HCT116 (cell line): ENCODE measurements around the gene ZNF621. TPM values are rescaled to one million over a fixed set of nuclear protein-coding genes. Genes with fewer than 3 reads are reported as not detected.

Experiments used
- ATAC-seq: fragments of 200-7000 bp; cut with Tn5 transposase; 2 replicates; pipeline ENCODE4 v1.9.1; 2020; ENCODE audit warnings: mild to moderate bottlenecking, moderate library complexity
- BruUV-seq: library from RNA; stranded (reverse); fragments of 400-500 nt; replicated peaks from 2 replicates; lab custom pipeline; 2021; lab: Mats Ljungman, UMichigan
- CTCF ChIA-PET: fragments of 300-600 bp; sonication (Branson Sonifier 250); formaldehyde crosslinking; loops from one replicate; lab custom pipeline; 2021; ENCODE audit warnings: antibody characterized with exemption; lab: Charles Lee
- POLR2A ChIA-PET: fragments of 300-600, 350-600 bp; sonication (Branson Sonifier 250); formaldehyde crosslinking; loops from one replicate; lab custom pipeline; 2021; ENCODE audit warnings: antibody characterized with exemption; lab: Charles Lee
- RAD21 ChIA-PET, 2 experiments: fragments of 300-600 bp; sonication (Branson Sonifier 250); formaldehyde crosslinking; loops; one replicate each; lab custom pipeline; 2023; ENCODE audit warnings: low total read pairs in 2 of 2; ENCODE audit not compliant: uncharacterized antibody in 2 of 2, unreplicated experiment in 2 of 2, low non-redundant PET in 1 of 2; lab: Charles Lee
- DNase-seq: peaks from one replicate; pipeline ENCODE4 v3.0.0-alpha.2; 2010; ENCODE audit warnings: low read depth, low spot score
- H2AFZ ChIP-seq: fragments of 200-600 bp; shearing (Covaris generic), sonication (generic); 2 replicates; pipeline ENCODE4 v1.6.1; 2017; ENCODE audit warnings: low read depth, mixed run types, mixed read lengths, antibody characterized with exemption, low read length; ENCODE audit not compliant: poor library complexity, severe bottlenecking
- H3K27ac ChIP-seq: 2 replicates; pipeline ENCODE4 v1.5.1; 2012; ENCODE audit warnings: low read depth, low read length
- H3K27me3 ChIP-seq: fragments of 200-600 bp; sonication (generic); 2 replicates; pipeline ENCODE4 v1.6.1; 2016; ENCODE audit warnings: mixed run types, low read length, mixed read lengths; ENCODE audit not compliant: insufficient read depth
- H3K36me3 ChIP-seq, 2 experiments: fragments of 200-500 bp in 1 of 2; fragments of 200-600 bp in 1 of 2; sonication (Bioruptor generic) in 1 of 2; sonication (generic) in 1 of 2; 2 replicates each; pipeline versions ENCODE4 v1.5.1 to v1.6.1; 2014 to 2016; ENCODE audit warnings: low read length in 2 of 2, inconsistent platforms in 1 of 2, mixed read lengths in 1 of 2, mixed run types in 1 of 2; ENCODE audit not compliant: insufficient read depth in 2 of 2, control insufficient read depth in 1 of 2
- H3K4me1 ChIP-seq, 2 experiments: fragments of 200-600 bp in 1 of 2; sonication (generic) in 1 of 2; 2 replicates each; pipeline versions ENCODE4 v1.5.1 to v1.6.1; 2012 to 2017; ENCODE audit warnings: low read length in 2 of 2, inconsistent platforms in 1 of 2, mild to moderate bottlenecking in 1 of 2, mixed read lengths in 1 of 2, mixed run types in 1 of 2, moderate library complexity in 1 of 2; ENCODE audit not compliant: insufficient read depth in 2 of 2, control insufficient read depth in 1 of 2
- H3K4me2 ChIP-seq: fragments of 200-600 bp; sonication (generic); 2 replicates; pipeline ENCODE4 v1.6.1; 2017; ENCODE audit warnings: mixed run types, low read length, mixed read lengths
- H3K4me3 ChIP-seq, 2 experiments: fragments of 200-600 bp in 1 of 2; sonication (generic) in 1 of 2; replicated peaks in 1 of 2; 2 replicates each; pipeline ENCODE4 v1.5.1; 2011 to 2016; ENCODE audit warnings: low read length in 2 of 2, control low read depth in 1 of 2, low read depth in 1 of 2, mild to moderate bottlenecking in 1 of 2, mixed read lengths in 1 of 2, mixed run types in 1 of 2
- H3K79me2 ChIP-seq: fragments of 200-600 bp; sonication (generic); 2 replicates; pipeline ENCODE4 v1.6.1; 2017; ENCODE audit warnings: mild to moderate bottlenecking, mixed run types, low read length, moderate library complexity, mixed read lengths; ENCODE audit not compliant: insufficient read depth
- H3K9ac ChIP-seq: fragments of 200-600 bp; sonication (generic); 2 replicates; pipeline ENCODE4 v1.6.1; 2016; ENCODE audit warnings: low read length, mixed read lengths
- H3K9me2 ChIP-seq: fragments of 200-600 bp; sonication (generic), shearing (Covaris generic); 2 replicates; pipeline ENCODE4 v1.6.1; 2017; ENCODE audit warnings: mixed run types, mild to moderate bottlenecking, moderate library complexity; ENCODE audit not compliant: insufficient read depth
- H3K9me3 ChIP-seq, 2 experiments: fragments of 200-500 bp in 1 of 2; fragments of 200-600 bp in 1 of 2; sonication (Bioruptor generic) in 1 of 2; sonication (generic) in 1 of 2; 2 replicates each; pipeline ENCODE4 v1.6.1; 2014 to 2017; ENCODE audit warnings: low read length in 2 of 2, mixed read lengths in 2 of 2, inconsistent platforms in 1 of 2, low read depth in 1 of 2, mild to moderate bottlenecking in 1 of 2, mixed run types in 1 of 2, moderate library complexity in 1 of 2; ENCODE audit not compliant: control insufficient read depth in 1 of 2, insufficient read depth in 1 of 2
- H4K20me1 ChIP-seq: fragments of 200-600 bp; sonication (generic), shearing (Covaris generic); 2 replicates; pipeline ENCODE4 v1.6.1; 2017; ENCODE audit warnings: mixed run types, mild to moderate bottlenecking, moderate library complexity; ENCODE audit not compliant: insufficient read depth
- CEBPB ChIP-seq: IDR thresholded peaks from 2 replicates; pipeline ENCODE4 v1.6.1; 2012; ENCODE audit warnings: low read depth
- EZH2 ChIP-seq: fragments of 200-600 bp; sonication (generic); IDR thresholded peaks from 2 replicates; pipeline ENCODE4 v1.6.1; 2017; ENCODE audit warnings: antibody characterized with exemption, mixed run types
- FOSL1 ChIP-seq: IDR thresholded peaks from 2 replicates; pipeline ENCODE4 v1.6.1; 2012; ENCODE audit warnings: low read depth
- JUND ChIP-seq: IDR thresholded peaks from 2 replicates; pipeline ENCODE4 v1.6.1; 2012
- POLR2A ChIP-seq: IDR thresholded peaks from 2 replicates; pipeline ENCODE4 v1.7.0; 2011; ENCODE audit warnings: borderline replicate concordance; ENCODE audit not compliant: insufficient read depth, insufficient read length; ENCODE audit errors: extremely low read depth
- SP1 ChIP-seq: IDR thresholded peaks from 2 replicates; pipeline ENCODE4 v1.6.1; 2012; ENCODE audit warnings: low read depth
- SRF ChIP-seq: IDR thresholded peaks from 2 replicates; pipeline ENCODE4 v1.6.1; 2012; ENCODE audit warnings: low read depth
- YY1 ChIP-seq: IDR thresholded peaks from 2 replicates; pipeline ENCODE4 v1.6.1; 2011; ENCODE audit warnings: low read length, low read depth, moderate library complexity, mild to moderate bottlenecking; ENCODE audit not compliant: insufficient replicate concordance; ENCODE audit errors: extremely low read depth
- ZFX ChIP-seq: fragments of 450-650 bp; IDR thresholded peaks from 2 replicates; pipeline ENCODE4 v1.6.1; 2017
- ZNF274 ChIP-seq: fragments of 200-500 bp; sonication (Bioruptor generic); IDR thresholded peaks from 2 replicates; pipeline ENCODE4 v1.6.1; 2014; ENCODE audit warnings: mild to moderate bottlenecking, low read depth, low read length, inconsistent platforms
- intact Hi-C: fragments of 100-400 bp; cut with micrococcal nuclease; formaldehyde crosslinking; loops from 2 replicates; pipeline ENCODE4 v1.10.0; 2022
- total RNA-seq: library from RNA; stranded (reverse); gene quantifications from one replicate; pipeline ENCODE4 v1.2.1, GENCODE V29; 2021; ENCODE audit not compliant: unreplicated experiment
- TF ChIP-seq, protein P1 (sequence below): IDR thresholded peaks from 2 replicates; pipeline ENCODE4 v1.6.1; 2011; ENCODE audit warnings: mild to moderate bottlenecking, low read length, moderate library complexity; ENCODE audit not compliant: insufficient replicate concordance; ENCODE audit errors: extremely low read depth
- TF ChIP-seq, protein P2 (sequence below): IDR thresholded peaks from 2 replicates; pipeline ENCODE4 v1.6.1; 2012

The ZNF621 gene
- total RNA-seq, 1 experiment from 2014 or later, result 23.5 TPM

DNA sequence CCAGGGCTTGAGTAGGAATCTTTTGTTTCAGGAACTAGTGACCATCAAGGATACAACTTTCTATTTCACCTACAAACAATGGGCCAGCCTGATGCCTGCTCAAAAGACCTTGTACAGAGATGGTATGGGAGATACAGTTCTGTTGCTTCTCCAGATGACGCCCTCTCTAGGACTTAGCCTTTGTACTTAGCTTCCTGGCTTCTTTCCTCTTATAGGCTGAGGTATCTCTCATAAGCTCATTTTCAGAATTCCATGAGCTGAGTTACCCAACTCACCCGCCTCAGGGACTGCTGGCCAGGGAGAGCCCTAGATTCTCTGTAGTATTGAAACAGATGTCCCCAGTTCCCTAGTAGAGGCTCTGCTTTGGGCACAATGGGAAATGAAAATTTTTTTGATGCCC, 27.5 kb upstream of the ZNF621 start:
- no peak for ATAC-seq
- RAD21 ChIA-PET, result no interaction called here
- Histone ChIP-seq H3K4me3 (no peak overlapping the region), H3K27me3 (no peaks in the 10 kb centered on the region), H3K9ac (no peak overlapping the region), H3K4me2 (no peak overlapping the region), H4K20me1 (no peaks in the 10 kb centered on the region), H3K4me1 (no peaks in the 10 kb centered on the region), H2AFZ (no peak overlapping the region), H3K79me2 (no peaks in the 10 kb centered on the region), H3K27ac (no peak overlapping the region), H3K36me3 (no peaks in the 10 kb centered on the region), H3K9me3 (no peaks in the 10 kb centered on the region), H3K9me2 (no peaks in the 10 kb centered on the region)
- BruUV-seq, result no TSS peak
- CTCF ChIA-PET, result no interaction called here
- no peak for DNase-seq
- TF ChIP-seq EZH2 (no peak), ZNF274 (no peak), JUND (no peak), SP1 (no peak), ZFX (no peak), POLR2A (no peak), FOSL1 (no peak), YY1 (no peak), CEBPB (no peak), SRF (no peak)
- TF ChIP-seq, protein P1, sequence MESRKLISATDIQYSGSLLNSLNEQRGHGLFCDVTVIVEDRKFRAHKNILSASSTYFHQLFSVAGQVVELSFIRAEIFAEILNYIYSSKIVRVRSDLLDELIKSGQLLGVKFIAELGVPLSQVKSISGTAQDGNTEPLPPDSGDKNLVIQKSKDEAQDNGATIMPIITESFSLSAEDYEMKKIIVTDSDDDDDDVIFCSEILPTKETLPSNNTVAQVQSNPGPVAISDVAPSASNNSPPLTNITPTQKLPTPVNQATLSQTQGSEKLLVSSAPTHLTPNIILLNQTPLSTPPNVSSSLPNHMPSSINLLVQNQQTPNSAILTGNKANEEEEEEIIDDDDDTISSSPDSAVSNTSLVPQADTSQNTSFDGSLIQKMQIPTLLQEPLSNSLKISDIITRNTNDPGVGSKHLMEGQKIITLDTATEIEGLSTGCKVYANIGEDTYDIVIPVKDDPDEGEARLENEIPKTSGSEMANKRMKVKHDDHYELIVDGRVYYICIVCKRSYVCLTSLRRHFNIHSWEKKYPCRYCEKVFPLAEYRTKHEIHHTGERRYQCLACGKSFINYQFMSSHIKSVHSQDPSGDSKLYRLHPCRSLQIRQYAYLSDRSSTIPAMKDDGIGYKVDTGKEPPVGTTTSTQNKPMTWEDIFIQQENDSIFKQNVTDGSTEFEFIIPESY, result no peak
- TF ChIP-seq, protein P2, sequence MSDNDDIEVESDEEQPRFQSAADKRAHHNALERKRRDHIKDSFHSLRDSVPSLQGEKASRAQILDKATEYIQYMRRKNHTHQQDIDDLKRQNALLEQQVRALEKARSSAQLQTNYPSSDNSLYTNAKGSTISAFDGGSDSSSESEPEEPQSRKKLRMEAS, result no peak
- intact Hi-C loops, result no loop called here
- POLR2A ChIA-PET, result no interaction called here
